GM19043 (cell line): ENCODE data around the gene KIAA0232.

Source experiments
- ATAC-seq: cut with Tn5 transposase; IDR thresholded peaks from one replicate; pipeline ENCODE4 v1.9.1; 2021; ENCODE audit warnings: low read depth; ENCODE audit not compliant: unreplicated experiment

The KIAA0232 gene

GRCh38 chr4:6840062-6840976 is 57.8 kb downstream of the KIAA0232 start:
- ATAC-seq = no peak

GRCh38 chr4:6845027-6845426 is 62.5 kb downstream of the KIAA0232 start:
- no peak for ATAC-seq

- ATAC-seq = no peak
Observed at GRCh38 chr4:6845574-6845973, 63.0 kb downstream of the KIAA0232 start.

GRCh38 chr4:6847178-6847577 is 64.7 kb downstream of the KIAA0232 start:
- no peak for ATAC-seq

GRCh38 chr4:6848717-6849305 is 66.3 kb downstream of the KIAA0232 start:
- no peak for ATAC-seq

- no peak for ATAC-seq
Observed at GRCh38 chr4:6849691-6850090, 67.2 kb downstream of the KIAA0232 start.

- ATAC-seq = no peak
Observed at GRCh38 chr4:6851431-6851830, 68.9 kb downstream of the KIAA0232 start.

- ATAC-seq = no peak
Observed at GRCh38 chr4:6851962-6852361, 69.4 kb downstream of the KIAA0232 start.

GRCh38 chr4:6852582-6852981 is 70.1 kb downstream of the KIAA0232 start:
- no peak for ATAC-seq

GRCh38 chr4:6854098-6854744 is 71.7 kb downstream of the KIAA0232 start:
- ATAC-seq = no peak

GRCh38 chr4:6855692-6856297 is 73.3 kb downstream of the KIAA0232 start:
- ATAC-seq = peak; percentile 93

GRCh38 chr4:6856391-6856790 is 73.9 kb downstream of the KIAA0232 start:
- ATAC-seq = no peak

GRCh38 chr4:6857009-6857882 is 74.7 kb downstream of the KIAA0232 start:
- no peak for ATAC-seq

- no peak for ATAC-seq
Observed at GRCh38 chr4:6858997-6859396, 76.5 kb downstream of the KIAA0232 start.

GRCh38 chr4:6859543-6859942 is 77.0 kb downstream of the KIAA0232 start:
- no peak for ATAC-seq

GRCh38 chr4:6868386-6868785 is 85.9 kb downstream of the KIAA0232 start:
- no peak for ATAC-seq

- no peak for ATAC-seq
Observed at GRCh38 chr4:6869944-6870343, 87.4 kb downstream of the KIAA0232 start.

- ATAC-seq = no peak
Observed at GRCh38 chr4:6873291-6873690, 90.8 kb downstream of the KIAA0232 start.

GRCh38 chr4:6873792-6874461 is 91.4 kb downstream of the KIAA0232 start:
- ATAC-seq = no peak

GRCh38 chr4:6874981-6875380 is 92.5 kb downstream of the KIAA0232 start:
- no peak for ATAC-seq
